NCI-H2196 treated with DMSO at 0.1 percent for 48 hours (cell line): ENCODE data around the gene SEC24D.
A peak's percentile ranks its signal among the peaks of the same experiment; 100 is the strongest.

Experiments
- DNase-seq: peaks from one replicate; lab custom pipeline; 2025; ENCODE audit not compliant: unreplicated experiment; lab: John Stamatoyannopoulos, UW

Gene SEC24D

DNA sequence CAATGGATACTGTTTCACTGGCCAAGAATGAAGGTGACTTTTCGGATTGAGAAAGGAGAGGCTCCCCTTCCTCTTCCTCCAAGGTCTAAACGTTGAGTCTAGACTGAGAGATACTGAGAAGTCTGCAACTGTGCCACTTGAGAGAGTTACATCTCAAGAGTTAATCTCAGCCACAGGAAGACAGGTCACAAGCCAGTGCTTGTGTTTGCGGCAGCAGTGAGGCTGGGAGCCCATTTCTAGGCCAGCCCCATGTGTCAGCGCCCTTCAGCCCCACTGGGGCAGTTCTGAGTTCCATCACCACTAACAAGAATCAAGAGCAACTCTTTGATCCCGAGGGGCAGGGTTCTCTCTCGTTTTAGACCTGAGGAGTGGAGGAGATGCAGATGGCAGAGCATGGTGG, 7.3 kb upstream of the SEC24D start:
- no peak for DNase-seq

DNA sequence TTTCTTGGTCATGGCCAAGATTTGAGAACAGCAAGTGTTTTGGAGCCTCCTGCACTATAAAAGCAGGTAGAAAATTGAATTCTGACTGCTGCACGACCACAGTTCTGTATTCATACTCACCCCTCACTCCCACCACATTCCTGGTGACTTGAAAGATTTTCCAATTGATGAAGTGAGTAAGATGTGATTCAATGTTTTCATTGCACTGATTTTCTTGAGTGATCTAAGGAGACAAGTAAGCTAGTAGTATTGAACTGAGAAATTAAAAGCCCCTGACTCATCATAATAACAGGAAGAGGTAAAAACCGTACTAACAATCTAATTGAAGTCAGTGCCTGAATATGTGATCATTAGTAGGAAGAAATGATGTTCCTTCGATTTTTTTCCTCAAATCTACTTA, 6.1 kb upstream of the SEC24D start:
- DNase-seq, result no peak

DNA sequence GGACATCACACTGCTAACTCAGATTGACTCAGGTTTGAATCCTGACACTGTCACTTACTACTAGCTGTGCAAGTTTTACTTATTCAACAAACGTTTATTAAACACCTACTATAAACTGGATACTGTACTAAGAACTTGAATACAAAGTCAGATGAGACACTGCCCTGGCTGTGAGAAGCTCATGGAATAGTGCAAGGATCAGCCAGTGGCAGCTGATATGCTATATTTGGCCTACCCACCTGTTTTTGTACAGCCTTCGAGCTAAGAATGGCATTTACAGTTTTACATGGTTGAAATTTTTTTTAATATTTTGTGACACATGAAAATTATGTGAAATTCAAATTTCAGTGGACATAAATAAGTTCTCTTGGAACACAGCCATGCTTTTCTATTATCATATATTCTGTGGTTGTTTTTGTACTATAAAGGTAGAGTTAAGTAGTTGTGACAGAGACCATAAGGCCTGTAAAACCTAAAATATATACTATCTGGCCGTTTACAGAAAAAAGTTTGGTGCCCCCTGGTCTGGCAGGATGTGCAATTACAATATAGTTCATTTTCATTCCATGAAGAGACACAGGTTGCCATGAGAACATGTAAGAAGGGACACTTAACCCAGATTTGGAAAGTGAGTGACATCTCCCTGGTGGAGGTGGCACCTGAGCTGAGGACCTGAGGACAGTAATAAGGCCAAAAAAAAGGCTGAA, 3.4 kb upstream of the SEC24D start:
- DNase-seq, result no peak

DNA sequence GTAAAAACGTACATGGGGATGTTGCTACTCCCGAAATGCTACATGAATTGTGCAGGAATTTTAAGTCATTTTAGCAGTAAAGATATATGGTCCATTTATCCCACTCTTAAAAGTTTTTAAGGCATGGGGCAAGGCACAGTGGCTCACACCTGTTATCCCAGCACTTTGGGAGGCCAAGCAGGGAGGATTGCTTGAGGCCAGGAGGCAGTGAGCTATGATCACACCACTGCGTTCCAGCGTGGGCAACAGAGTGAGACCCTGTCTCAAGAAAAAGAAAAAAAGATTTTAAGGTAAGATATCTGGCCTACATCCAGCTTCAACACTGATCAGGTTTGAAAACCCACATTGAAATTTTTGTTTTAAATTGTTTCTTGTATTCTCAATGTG, 1.2 kb upstream of the SEC24D start:
- no peak for DNase-seq

DNA sequence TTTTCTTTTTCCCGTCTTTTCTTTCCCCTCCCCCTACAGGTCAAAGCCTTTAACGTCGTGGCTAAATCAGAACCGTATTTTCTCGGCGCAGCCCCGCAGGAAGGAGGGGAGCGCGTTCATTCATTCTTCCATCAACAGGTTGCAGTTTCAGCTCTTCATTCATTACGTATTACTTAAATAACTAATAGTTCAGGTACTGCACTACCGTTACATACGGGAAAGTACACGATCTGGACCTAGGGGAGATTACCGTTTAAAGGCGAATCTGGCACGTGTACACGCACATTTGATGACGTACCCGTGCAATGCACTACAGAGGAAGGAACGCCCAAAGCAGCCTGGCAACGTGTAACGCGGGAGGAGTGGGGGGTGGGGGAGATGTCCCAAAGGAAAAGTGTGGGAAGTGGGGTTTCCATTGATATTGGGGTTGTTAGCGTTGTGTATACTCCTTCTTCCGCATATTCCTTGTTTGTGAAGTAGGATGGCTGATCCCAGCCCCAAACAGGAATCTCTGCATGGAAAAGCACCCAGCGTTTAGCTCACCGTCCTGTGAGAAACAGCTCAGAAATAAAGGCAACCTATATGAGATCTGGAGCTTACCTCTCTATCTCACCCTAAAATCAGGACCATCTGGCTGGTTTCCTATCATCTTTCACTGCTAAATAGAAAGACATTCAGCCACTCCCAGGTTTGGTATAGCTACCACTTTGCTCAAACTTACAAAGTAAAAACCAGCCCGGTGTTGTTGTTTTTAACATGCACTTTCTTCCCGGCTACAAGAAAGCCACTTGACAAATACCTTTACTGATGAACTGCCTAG, 585 bp upstream of the SEC24D start:
- DNase-seq, result no peak

DNA sequence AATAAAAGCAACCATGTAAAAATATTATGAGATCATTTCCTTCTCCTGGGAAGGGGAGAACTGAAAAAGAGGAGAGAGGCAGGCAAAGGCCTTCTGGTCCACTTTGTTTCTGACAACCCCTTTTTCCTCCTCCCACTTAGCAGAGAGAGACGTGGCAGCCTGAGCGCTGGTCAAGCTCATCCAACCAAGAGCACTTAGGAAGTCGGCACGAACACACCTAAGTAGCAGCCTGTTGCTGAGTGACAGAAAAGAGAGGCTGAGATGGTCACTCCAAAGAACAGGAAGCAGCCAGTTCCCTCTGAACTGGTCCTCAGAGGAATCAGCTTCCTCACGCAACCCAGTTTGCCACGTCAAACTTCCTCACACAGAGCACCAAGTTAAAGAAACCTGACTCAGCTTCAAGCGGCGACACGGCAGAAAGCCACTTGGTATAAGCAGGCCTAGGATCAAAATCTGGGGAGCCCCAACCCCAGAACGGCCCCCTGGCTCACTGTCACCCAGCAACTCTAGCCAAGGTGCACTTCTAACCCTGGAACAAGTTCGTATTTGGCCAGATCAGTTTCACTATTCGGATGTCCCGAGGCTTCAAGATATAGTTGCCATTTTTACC, 861 bp downstream of the SEC24D start:
- DNase-seq, result peak; percentile 1

DNA sequence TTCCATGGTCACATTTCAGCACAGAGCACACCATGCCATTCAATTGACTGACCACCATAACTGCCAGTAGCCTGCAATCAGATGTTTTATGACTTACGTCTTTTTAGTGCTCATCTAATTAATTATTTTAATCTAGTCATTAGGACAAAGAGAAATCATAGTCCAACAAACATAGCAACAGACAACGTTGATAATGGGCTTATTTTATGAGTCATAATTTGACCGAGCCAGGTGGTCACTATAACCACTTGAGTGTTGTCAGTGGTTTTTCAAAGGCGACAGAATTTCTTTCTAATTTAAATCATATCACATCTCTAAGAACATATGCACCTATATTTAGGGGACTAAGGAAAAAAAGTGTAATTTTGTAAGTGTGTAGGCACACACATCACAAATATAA, 1.9 kb downstream of the SEC24D start:
- no peak for DNase-seq

DNA sequence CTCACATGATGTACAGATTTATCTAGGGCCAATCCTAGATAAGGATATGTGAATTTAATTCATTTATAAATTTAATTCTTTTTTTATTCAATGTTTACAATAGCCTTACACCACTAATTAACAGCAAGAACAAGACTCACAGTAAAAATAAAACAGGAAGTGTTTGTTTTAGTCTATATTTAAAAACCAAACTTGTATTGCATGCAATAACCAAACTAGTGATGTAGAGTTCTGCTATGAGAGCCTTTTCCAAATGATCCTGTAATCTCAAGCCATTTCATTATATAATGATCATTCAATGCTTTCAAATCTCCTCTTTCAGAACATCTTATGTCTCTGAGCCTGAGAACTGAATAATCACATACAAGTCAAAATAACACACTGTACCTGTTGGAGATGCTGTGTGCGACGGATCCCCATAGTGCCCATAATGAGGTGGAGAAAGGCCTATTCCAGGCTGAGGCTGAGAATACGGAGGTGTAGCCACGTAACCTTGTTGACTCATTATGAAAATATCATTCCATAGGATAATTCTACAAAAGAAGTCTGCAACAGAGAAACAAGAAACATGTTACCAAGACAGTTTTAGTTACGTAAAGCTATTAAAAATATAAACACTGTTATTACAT, 2.6 kb downstream of the SEC24D start:
- DNase-seq, result no peak

DNA sequence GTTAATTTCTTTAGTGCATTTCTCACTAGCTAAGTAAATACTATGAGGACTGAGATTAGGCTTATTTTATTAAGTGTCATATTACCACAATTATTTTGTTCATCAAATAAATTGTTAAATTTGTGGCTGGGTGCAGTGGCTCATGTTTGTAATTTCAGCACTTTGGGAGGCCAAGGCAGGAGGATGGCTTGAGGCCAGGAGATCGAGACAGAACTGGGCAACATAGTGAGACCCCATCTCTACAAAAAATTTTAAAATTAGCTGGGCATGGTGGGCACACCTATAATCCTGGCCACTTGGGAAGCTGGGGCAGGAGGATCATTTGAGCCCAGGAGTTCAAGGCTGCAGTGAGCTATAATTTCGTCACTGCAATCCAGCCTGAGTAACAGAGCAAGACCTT, 6.8 kb downstream of the SEC24D start:
- DNase-seq, result no peak

DNA sequence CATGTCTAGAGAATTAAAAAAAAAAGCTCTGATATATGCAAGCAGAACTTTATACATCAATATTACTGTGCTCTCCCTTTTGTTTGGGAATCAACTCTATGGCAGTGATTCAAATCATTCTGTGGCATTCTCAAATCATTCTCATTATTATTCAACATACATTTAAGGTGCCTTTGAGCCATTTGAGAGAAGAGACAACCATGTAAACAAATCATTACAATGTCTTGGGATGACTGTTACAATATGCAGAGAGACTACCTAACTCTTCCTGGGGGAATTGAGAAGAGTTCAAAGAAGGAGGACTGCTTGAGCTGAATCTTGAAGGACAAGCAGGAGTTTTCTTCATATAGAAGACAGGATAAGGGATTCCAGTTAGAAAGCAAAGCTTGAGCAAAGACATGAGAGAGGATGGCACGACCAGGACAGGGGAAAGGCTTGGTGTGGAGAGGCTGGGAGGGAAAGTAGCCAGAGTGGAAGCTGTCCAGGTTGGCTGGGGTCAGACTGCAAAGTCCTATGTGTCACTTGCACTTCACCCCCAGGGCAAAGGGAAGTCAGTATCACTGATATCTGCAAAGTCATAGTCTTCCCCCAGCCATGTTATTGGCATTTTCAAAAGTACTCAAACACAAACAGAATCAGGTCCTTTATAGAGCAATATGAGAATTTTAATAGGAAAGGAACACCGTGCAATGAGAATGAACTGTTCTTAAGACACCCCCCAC, 9.0 kb downstream of the SEC24D start:
- DNase-seq, result no peak

DNA sequence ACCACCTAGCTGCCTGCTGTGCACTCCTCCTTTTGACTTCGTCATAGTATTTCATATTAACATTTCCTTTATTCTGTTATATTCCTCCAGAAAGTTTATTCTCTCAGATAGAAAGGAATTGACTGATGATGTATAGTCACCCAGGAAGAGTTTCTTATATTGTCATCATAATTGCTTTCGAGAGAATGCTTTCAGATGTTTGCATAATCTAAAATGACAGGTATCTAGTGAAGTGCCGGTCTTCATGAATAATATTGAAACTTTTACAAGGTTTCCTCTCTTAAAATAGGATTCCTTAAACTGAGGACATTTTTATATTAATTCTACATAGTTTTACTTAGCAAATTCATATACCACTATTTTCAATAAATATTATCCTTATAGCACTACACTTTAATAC, 10.1 kb downstream of the SEC24D start:
- no peak for DNase-seq

DNA sequence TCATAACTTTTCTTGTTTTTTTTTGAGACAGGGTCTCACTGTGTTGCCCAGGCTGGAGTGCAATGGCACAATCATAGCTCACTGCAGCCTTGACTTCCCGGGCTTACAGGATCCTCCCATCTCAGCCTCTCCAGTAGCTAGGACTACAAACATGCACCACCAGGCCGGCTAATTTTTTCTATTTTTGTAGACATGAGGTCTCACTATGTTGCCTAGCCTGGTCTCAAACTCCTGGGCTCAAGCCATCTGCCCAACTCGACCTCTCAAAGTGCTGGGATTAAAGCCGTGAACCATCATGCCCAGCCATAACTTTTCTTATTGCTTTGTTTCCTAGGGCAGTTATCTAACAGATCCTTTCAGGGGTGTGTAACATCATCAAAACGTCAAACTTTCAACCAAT, 11.8 kb downstream of the SEC24D start:
- no peak for DNase-seq

DNA sequence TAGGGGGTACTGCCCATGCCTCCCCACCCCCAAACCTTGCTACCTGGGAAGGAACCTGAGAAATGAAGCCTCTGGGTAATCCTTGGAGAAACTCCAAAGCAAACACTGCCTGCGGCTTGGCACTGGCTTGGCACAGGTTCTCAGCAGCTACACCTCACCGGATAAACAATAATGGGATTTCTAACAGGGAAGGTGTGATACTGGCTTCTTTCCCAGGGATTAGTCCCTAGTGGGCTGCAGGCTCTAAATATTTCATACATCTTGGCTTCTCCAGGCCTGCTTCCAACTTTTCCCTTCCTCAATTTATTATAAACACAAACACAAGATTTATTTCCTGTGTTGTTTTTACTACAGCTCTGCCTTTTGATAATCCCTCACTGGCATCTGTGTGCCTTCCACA, 12.5 kb downstream of the SEC24D start:
- peak; percentile 21 for DNase-seq

DNA sequence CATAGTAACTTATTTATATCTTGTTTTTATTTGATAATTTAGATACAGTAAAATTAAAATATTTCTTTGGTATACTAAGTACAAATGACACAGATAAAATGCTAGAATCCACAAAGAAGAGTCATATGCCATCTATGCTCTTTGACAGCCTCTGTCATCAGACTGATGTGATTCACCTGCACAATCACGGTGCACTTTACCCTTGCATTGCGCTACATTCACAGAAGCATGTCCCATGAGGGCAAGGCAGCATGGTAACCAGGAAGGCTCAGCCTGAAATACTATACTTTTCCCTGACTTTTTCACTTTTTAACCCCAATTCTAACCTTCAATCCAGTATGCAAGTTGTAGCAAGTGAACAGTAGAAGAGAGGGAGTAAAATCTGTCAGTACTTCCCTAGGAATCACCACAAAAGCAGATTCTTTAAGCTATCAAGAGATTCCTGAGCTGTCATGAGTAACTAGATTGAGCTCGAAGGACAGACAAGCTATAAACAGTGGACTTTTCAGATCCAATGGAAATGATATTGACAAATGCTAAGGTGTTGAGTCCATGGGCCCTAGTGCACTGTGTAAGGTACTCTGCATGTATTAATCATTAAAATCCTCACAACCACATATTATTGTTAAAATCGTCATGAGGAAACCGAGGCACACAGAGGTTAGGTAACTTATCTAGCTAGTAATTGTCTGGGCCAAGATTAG, 14.2 kb downstream of the SEC24D start:
- DNase-seq, result no peak

DNA sequence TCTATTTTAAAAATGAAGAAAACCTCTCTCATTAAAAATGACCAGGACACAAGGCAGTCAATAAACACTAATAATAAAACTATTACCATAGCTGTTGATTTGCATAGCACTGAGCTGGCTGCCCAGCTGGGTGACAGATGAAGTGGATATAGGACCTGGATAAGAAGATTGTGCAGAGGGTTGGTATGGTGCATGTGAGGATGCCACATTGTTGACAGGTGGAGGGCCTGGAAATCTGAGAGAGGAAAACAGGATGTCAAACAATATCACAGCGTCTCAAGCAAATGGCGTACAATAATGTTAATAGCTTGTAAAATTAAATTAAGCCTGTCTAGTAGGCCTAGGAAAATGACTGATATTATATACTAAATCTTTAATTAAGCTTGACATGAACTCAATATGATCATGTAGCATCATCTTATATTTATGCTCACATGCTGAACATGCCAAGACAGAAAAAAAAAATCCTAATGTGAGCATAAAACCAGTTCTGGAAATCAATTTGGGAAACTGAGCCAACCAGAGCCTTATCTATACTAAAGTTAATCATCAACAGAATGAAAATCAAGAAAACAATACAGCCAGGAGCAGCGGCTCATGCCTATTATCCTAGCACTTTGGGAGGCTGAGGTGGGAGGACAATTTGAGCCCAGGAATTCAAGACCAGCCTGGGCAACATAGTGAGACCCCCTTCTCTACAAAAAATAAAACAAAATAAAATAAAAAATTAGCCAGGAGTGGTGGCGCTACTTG, 18.6 kb downstream of the SEC24D start:
- DNase-seq, result no peak

DNA sequence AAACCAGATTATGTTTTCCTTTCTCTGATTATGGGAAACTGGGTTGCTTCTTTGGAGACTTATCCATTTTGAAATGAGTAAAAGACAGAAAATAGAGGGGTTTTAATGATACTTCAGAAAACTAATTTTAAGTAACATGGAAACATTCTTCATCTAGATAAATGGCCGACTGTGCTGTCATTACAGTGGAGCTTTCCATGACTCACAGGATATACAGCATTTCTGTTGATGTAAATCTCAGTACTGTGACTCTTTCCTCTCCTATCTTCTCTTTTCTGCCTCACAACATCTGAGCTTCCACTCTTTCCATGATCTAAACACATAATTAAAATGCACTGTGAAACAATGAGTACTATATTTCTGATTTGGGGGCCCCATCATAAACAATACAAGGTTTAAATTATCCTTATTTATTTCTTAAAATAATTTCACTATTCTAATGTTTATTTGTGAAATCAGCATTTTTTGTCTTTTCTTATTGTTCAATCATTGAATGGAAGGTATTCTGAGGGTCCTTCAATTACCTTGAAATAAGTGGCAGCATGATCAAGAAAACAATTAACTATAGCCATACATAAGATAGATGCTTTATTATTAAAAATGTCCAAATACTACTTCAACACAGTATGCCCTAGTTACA, 19.3 kb downstream of the SEC24D start:
- no peak for DNase-seq

DNA sequence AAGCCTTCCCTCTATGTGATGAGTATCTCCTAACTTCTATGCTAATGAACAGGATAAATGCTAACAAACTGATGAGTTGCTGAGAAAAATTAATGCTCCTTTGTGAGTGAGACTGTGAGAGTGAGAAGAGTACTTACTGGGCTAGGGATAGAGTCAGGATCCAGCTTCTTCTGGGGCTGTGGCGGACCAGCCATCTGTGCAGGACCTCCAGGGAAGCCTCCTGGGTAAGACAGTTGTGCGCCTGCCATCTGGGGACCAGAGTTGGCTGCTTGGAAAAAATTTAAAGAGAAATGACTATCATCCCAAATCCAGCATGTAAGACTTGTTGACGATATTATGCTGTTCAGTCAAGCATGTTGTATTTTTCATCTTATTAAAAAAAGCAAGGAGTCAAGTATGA, 21.0 kb downstream of the SEC24D start:
- no peak for DNase-seq

DNA sequence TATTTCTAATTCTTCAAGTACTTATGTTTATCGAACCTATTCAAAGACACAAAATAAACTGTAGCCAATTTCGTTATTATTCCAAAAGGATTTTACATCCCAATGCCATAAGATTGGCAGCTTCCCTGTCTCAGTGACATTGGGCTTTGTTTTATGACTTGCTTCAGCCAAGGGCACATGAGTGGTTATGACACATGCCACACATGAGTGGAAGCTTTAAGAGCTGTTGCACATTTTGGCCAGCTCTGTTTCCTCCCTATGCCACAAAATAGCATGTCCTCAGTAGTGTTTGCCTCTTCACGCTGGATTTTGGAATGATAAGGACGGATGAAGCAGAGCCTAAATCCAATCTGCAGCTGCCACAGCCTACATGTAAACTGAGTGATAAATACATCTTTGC, 21.9 kb downstream of the SEC24D start:
- no peak for DNase-seq

DNA sequence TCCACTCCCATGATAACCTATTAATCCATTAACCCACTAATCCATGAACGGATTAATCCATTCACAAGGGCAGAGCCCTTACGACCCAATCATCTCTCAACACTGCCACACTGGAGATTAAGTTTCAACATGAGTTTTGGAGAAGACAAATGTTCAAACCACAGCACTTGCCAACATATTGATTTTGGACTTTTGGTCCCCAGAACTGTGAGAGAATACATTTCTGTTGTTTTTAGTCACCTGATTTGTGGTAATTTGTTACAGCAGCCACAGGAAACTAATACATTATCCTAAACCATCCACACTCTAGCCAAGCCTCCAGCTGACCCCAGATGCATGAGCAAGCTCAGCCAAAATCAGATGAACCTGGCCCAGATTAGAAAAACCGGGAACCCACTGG, 22.4 kb downstream of the SEC24D start:
- no peak for DNase-seq
